Endothelial cell (in vitro differentiated cells): Measurements from ENCODE around the gene CIP2A. TPM values are rescaled to one million over a fixed set of nuclear protein-coding genes. Genes with fewer than 3 reads are reported as not detected.

ENCODE experiments used
- DNase-seq: peaks from one replicate; pipeline ENCODE4 v3.0.0; 2021; ENCODE audit warnings: low spot score
- H3K27ac Mint-ChIP-seq: one replicate; pipeline ENCODE4 v1.8.0; 2021; ENCODE audit warnings: mixed read lengths, inconsistent platforms; ENCODE audit not compliant: unreplicated experiment
- H3K27me3 Mint-ChIP-seq: one replicate; pipeline ENCODE4 v1.8.0; 2021; ENCODE audit warnings: mild to moderate bottlenecking, moderate library complexity, mixed read lengths, inconsistent platforms; ENCODE audit not compliant: unreplicated experiment
- H3K36me3 Mint-ChIP-seq: one replicate; pipeline ENCODE4 v1.8.0; 2021; ENCODE audit warnings: mild to moderate bottlenecking, low read depth, mixed read lengths, inconsistent platforms; ENCODE audit not compliant: unreplicated experiment
- H3K4me1 Mint-ChIP-seq: one replicate; pipeline ENCODE4 v1.8.0; 2021; ENCODE audit warnings: mild to moderate bottlenecking, mixed read lengths, inconsistent platforms; ENCODE audit not compliant: unreplicated experiment
- H3K4me3 Mint-ChIP-seq: one replicate; pipeline ENCODE4 v1.8.0; 2021; ENCODE audit warnings: mild to moderate bottlenecking, mixed read lengths, inconsistent platforms; ENCODE audit not compliant: unreplicated experiment
- H3K9me3 Mint-ChIP-seq: one replicate; pipeline ENCODE4 v1.8.0; 2021; ENCODE audit warnings: mixed read lengths, inconsistent platforms; ENCODE audit not compliant: unreplicated experiment
- total RNA-seq: library from RNA; stranded (reverse); fragmentation: NEBNext Ultra II Directional; extraction: Animal tissue kit (Norgen Biotek cat#: 25700); gene quantifications from one replicate; pipeline ENCODE4 v1.2.1, GENCODE V29; 2021; ENCODE audit not compliant: unreplicated experiment
- TF ChIP-seq, protein P1 (sequence below): fragments of 200-600 bp; sonication (generic); IDR thresholded peaks from one replicate; pipeline ENCODE4 v1.5.0; 2021; ENCODE audit warnings: antibody characterized with exemption; ENCODE audit not compliant: unreplicated experiment

Gene CIP2A
- total RNA-seq, 1 donor from 2014 or later, result 13.3 TPM

DNA sequence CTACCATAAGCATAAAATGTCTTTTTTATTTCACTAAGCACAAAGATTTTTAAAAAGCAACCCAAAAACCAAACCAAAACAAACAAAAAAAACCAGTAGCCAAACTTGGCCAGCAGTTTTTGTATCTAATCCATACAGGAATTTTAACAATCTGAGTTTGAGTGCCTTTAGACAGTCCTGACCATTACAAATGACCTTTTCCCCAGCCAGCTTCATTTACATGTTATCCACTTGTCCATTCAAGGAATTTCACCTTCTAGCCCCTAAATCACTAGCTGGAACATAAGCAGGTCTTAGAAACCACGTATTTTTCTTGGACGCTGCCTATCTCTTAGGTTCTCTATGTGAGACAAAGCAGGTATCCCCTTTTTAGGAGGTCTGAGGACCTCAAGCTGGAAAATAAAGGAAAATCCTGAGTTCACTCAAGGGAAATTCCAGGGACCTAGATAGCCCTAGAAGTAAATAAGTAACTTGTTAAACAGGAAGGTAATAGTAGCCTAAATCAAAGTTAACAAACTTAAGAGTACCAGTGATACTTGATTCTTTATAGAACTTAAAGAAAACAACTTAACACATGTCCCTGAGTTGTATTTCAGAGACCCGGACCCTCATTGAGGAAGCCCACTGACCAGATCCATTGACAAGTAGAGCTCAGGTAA lies 34.2 kb downstream of the CIP2A start:
- no peak overlapping the region for H3K27ac Mint-ChIP-seq
- DNase-seq, result no peak
- H3K4me3 Mint-ChIP-seq, result no peak overlapping the region

DNA sequence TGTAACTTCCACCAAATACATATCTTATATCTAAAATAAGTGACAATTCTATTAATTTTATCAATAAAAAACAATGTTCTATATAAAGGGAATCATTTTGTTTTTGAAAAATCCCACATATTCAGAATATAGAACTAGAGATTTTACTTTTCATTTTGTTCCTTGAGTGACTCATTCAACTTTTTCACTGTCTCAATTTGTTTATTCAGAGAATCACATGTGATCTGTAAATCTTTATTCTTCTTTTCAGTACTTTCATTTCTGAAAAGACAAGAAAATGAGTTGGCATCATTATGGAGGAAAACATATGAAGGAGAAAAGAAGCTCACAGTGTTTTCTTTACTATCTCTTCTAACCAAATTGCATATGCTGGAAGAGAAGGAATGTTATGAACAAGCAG lies 35.0 kb downstream of the CIP2A start:
- H3K4me3 Mint-ChIP-seq, result no peak overlapping the region
- H3K27me3 Mint-ChIP-seq, result no peaks in the 10 kb centered on the region
- DNase-seq, result no peak
- H3K9me3 Mint-ChIP-seq, result no peaks in the 10 kb centered on the region
- H3K36me3 Mint-ChIP-seq, result no peaks in the 10 kb centered on the region
- H3K27ac Mint-ChIP-seq, result no peak overlapping the region
- TF ChIP-seq, protein P1, sequence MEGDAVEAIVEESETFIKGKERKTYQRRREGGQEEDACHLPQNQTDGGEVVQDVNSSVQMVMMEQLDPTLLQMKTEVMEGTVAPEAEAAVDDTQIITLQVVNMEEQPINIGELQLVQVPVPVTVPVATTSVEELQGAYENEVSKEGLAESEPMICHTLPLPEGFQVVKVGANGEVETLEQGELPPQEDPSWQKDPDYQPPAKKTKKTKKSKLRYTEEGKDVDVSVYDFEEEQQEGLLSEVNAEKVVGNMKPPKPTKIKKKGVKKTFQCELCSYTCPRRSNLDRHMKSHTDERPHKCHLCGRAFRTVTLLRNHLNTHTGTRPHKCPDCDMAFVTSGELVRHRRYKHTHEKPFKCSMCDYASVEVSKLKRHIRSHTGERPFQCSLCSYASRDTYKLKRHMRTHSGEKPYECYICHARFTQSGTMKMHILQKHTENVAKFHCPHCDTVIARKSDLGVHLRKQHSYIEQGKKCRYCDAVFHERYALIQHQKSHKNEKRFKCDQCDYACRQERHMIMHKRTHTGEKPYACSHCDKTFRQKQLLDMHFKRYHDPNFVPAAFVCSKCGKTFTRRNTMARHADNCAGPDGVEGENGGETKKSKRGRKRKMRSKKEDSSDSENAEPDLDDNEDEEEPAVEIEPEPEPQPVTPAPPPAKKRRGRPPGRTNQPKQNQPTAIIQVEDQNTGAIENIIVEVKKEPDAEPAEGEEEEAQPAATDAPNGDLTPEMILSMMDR, result no peak
- peaks cover 3% of the 10 kb centered on the region for H3K4me1 Mint-ChIP-seq

More for the DNA sequence above, 34.2 kb downstream of the CIP2A start:
- no peaks in the 10 kb centered on the region for H3K27me3 Mint-ChIP-seq
- peaks cover 3% of the 10 kb centered on the region for H3K4me1 Mint-ChIP-seq
- H3K36me3 Mint-ChIP-seq, result no peaks in the 10 kb centered on the region
- H3K9me3 Mint-ChIP-seq, result no peaks in the 10 kb centered on the region
- TF ChIP-seq, protein P1, result no peak

DNA sequence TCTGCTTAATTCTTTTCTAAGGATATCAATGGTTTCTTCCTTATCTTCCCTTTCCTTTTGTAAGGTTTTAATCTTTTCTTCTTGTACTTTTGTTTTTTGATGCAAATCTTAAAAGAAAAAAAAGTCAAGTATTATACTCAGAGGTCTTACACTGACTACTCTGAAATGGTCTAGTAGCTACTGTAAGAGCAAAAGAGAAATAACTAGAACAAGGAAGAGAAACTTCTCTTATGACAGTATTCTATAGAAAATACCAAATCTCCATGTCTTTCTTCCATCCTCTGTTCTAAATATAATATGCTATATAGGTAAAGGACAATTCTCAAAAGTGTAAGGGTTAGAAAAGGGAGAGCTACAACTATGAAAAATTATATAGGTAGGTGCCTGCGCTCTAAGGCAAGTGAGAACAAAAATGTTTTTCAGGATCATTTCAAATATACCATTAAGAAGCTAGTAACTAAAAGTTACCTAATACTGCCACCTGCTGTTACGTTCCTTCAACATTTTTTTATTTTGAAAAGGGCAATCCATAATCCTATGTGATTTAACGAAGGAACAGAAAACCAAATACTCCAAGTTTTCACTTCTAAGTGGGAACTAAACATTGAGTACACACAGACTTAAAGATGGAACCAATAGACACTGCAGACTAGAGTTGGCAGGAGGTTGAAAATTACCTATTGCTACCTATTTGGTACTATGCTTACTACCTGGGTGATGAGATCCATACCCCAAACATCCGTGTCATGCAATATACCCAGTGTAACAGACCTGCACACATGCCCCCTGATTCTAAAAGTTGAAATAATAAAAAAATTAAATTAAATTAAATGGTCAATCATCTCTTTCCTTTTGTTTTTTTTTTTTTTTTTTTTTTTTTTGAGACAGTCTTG lies 36.7 kb downstream of the CIP2A start:
- H3K27ac Mint-ChIP-seq, result peak overlapping the region; percentile 3
- no peak overlapping the region for H3K4me3 Mint-ChIP-seq
- H3K27me3 Mint-ChIP-seq, result no peaks in the 10 kb centered on the region
- peak; percentile 17 for DNase-seq
- peaks cover 3% of the 10 kb centered on the region for H3K4me1 Mint-ChIP-seq
- no peaks in the 10 kb centered on the region for H3K36me3 Mint-ChIP-seq
- TF ChIP-seq, protein P1, result peak; percentile 70
- no peaks in the 10 kb centered on the region for H3K9me3 Mint-ChIP-seq

DNA sequence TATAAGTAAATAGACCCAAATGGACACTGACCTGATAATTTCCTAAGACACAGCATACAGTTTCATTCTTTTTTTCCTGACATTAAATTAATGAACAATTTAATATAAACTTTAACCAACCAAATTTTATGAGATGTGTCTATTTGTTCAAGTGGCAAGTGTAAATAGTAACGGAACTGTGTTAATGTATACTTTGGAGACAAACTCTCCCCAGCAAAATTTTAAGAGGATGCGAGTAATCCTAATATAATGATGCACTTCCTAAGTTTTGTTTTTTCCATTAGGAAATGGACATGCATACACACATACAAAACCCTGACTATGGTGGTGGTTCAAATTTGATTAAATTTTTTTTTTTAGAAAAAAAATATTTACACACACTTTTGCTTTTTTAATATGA lies 40.4 kb downstream of the CIP2A start:
- Mint-ChIP-seq H3K27ac (no peak overlapping the region), H3K4me1 (peaks cover 3% of the 10 kb centered on the region), H3K4me3 (no peak overlapping the region), H3K9me3 (no peaks in the 10 kb centered on the region), H3K36me3 (no peaks in the 10 kb centered on the region), H3K27me3 (no peaks in the 10 kb centered on the region)
- TF ChIP-seq, protein P1, result no peak
- DNase-seq, result no peak

DNA sequence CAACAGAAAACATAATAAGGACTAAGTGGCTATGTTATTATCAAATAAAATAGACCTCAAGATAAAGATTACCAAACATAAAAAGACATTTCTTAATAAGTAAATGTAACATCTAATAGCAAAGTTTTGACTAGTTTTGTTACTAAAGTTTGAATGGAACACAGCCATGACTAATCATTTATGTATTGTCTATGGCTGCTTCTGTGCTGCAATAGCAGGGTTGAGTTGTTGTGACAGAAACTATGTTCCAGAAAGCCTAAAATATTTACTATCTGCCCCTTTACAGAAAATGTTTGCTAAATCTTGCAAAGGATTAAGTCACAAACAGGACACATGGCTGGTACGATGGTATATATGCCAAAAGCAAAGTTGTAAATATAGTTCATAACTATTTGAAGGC lies 40.9 kb downstream of the CIP2A start:
- Mint-ChIP-seq H3K4me3 (no peak overlapping the region), H3K4me1 (peaks cover 3% of the 10 kb centered on the region), H3K27me3 (no peaks in the 10 kb centered on the region), H3K27ac (no peak overlapping the region), H3K36me3 (no peaks in the 10 kb centered on the region), H3K9me3 (no peaks in the 10 kb centered on the region)
- TF ChIP-seq, protein P1, result no peak
- no peak for DNase-seq
